SK-N-SH treated with all-trans-retinoic acid at 6 μM for 48 hours (cell line): Measurements from ENCODE around the gene CKMT2.

Source experiments
- BACH2 ChIP-seq: fragments of 250-450 bp; sonication (Bioruptor Pico); IDR thresholded peaks from 2 replicates; pipeline ENCODE4 v1.9.0; 2021; ENCODE audit warnings: mild to moderate bottlenecking, borderline replicate concordance
- CSDC2 ChIP-seq: fragments of 250-450 bp; sonication (Bioruptor Pico); IDR thresholded peaks from 2 replicates; pipeline ENCODE4 v1.5.0; 2020; ENCODE audit warnings: mild to moderate bottlenecking, moderate library complexity
- ISL1 ChIP-seq: fragments of 250-450 bp; sonication (Bioruptor Pico); IDR thresholded peaks from 2 replicates; pipeline ENCODE4 v2.1.2; 2022; ENCODE audit warnings: mild to moderate bottlenecking, moderate library complexity
- PPARA ChIP-seq: fragments of 250-450 bp; sonication (Bioruptor Pico); IDR thresholded peaks from 2 replicates; pipeline ENCODE4 v1.5.0; 2020; ENCODE audit warnings: mild to moderate bottlenecking, borderline replicate concordance
- TOX ChIP-seq: fragments of 250-450 bp; sonication (Bioruptor Pico); IDR thresholded peaks from 2 replicates; pipeline ENCODE4 v1.8.0; 2021; ENCODE audit warnings: mild to moderate bottlenecking, moderate library complexity, borderline replicate concordance
- TSHZ2 ChIP-seq: fragments of 250-450 bp; sonication (Bioruptor Pico); IDR thresholded peaks from 2 replicates; pipeline ENCODE4 v1.5.0; 2020; ENCODE audit warnings: mild to moderate bottlenecking, moderate library complexity
- ZC3H10 ChIP-seq: fragments of 250-450 bp; sonication (Bioruptor Pico); IDR thresholded peaks from 2 replicates; pipeline ENCODE4 v1.5.1; 2021; ENCODE audit warnings: mild to moderate bottlenecking, moderate library complexity
- ZFP3 ChIP-seq: fragments of 250-450 bp; sonication (Bioruptor Pico); IDR thresholded peaks from 2 replicates; pipeline ENCODE4 v1.5.0; 2020; ENCODE audit warnings: mild to moderate bottlenecking, moderate library complexity
- ZFP30 ChIP-seq: fragments of 450-650 bp; formaldehyde crosslinking; IDR thresholded peaks from 2 replicates; pipeline ENCODE4 v1.5.0; 2022; ENCODE audit warnings: mild to moderate bottlenecking, moderate library complexity
- ZNF565 ChIP-seq: fragments of 450-650 bp; formaldehyde crosslinking; conservative IDR thresholded peaks from 2 replicates; pipeline ENCODE4 v1.5.0; 2020; ENCODE audit warnings: low read depth, mild to moderate bottlenecking, moderate library complexity
- ZNF70 ChIP-seq: fragments of 450-650 bp; formaldehyde crosslinking; IDR thresholded peaks from 2 replicates; pipeline ENCODE4 v1.5.0; 2020; ENCODE audit warnings: mild to moderate bottlenecking, moderate library complexity
- ZNF8 ChIP-seq: fragments of 450-650 bp; formaldehyde crosslinking; IDR thresholded peaks from 2 replicates; pipeline ENCODE4 v1.5.0; 2020; ENCODE audit warnings: mild to moderate bottlenecking, moderate library complexity
- TF ChIP-seq, protein P1 (sequence below): fragments of 250-450 bp; sonication (Bioruptor Pico); IDR thresholded peaks from 2 replicates; pipeline ENCODE4 v1.8.0; 2020; ENCODE audit warnings: mild to moderate bottlenecking, moderate library complexity, borderline replicate concordance
- TF ChIP-seq, protein P2 (sequence below): fragments of 250-450 bp; sonication (Bioruptor Pico); IDR thresholded peaks from 2 replicates; pipeline ENCODE4 v1.5.1; 2020; ENCODE audit warnings: low read depth, mild to moderate bottlenecking, moderate library complexity

DNA sequence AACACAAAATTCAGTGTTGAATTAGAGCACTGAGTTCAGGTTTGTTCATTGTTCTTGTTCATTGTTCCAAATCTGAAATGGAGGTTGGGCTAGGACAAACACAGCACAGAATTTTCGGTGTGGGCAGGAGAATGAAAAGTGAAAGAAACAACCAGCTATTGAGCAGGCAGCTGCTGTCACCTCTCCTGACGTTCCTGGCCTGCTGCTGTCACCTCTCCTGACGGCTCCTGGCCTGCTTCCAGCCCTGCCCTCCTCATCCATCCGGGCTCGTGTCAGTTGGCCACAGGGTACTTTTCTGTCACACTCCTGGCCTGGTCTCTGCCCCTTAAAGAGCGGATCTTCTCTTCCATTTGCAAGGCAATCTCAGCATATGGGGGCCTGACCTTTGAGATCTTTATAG, 45.2 kb upstream of the CKMT2 start:
- TF ChIP-seq ZC3H10 (no peak), CSDC2 (CRISPR knock-in tag) (no peak), ZNF8 (CRISPR knock-in tag) (no peak), BACH2 (CRISPR knock-in tag) (no peak), ISL1 (CRISPR knock-in tag) (no peak), ZFP30 (no peak), ZFP3 (CRISPR knock-in tag) (no peak), PPARA (CRISPR knock-in tag) (no peak), ZNF70 (CRISPR knock-in tag) (no peak), ZNF565 (no peak), TOX (no peak), TSHZ2 (CRISPR knock-in tag) (no peak)
- TF ChIP-seq, protein P1, sequence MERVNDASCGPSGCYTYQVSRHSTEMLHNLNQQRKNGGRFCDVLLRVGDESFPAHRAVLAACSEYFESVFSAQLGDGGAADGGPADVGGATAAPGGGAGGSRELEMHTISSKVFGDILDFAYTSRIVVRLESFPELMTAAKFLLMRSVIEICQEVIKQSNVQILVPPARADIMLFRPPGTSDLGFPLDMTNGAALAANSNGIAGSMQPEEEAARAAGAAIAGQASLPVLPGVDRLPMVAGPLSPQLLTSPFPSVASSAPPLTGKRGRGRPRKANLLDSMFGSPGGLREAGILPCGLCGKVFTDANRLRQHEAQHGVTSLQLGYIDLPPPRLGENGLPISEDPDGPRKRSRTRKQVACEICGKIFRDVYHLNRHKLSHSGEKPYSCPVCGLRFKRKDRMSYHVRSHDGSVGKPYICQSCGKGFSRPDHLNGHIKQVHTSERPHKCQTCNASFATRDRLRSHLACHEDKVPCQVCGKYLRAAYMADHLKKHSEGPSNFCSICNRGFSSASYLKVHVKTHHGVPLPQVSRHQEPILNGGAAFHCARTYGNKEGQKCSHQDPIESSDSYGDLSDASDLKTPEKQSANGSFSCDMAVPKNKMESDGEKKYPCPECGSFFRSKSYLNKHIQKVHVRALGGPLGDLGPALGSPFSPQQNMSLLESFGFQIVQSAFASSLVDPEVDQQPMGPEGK, result no peak
- TF ChIP-seq, protein P2, sequence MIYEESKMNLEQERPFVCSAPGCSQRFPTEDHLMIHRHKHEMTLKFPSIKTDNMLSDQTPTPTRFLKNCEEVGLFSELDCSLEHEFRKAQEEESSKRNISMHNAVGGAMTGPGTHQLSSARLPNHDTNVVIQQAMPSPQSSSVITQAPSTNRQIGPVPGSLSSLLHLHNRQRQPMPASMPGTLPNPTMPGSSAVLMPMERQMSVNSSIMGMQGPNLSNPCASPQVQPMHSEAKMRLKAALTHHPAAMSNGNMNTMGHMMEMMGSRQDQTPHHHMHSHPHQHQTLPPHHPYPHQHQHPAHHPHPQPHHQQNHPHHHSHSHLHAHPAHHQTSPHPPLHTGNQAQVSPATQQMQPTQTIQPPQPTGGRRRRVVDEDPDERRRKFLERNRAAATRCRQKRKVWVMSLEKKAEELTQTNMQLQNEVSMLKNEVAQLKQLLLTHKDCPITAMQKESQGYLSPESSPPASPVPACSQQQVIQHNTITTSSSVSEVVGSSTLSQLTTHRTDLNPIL, result no peak
